ENCODE data around the gene HDAC4.

DNA sequence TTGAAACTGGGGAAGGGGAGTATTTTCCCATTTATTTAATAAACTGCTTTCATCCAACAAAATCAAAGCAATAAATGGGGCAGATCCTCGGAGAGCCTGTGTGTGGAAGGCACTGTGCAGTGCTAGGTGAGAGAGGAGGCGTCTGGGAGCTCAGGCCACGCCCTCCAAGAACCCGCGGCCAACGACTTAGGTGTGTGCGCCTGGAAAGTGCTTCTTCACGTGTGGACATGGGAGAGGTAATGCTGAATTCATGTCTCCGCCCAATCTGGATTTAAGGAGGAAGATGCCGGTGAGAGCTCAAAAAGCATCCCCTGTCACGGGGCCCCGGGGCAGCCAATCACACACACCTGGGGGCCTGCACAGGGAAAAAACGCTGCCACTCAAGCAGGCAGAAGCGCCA, 77.4 kb downstream of the HDAC4 start:
- TF ChIP-seq, protein P1, sequence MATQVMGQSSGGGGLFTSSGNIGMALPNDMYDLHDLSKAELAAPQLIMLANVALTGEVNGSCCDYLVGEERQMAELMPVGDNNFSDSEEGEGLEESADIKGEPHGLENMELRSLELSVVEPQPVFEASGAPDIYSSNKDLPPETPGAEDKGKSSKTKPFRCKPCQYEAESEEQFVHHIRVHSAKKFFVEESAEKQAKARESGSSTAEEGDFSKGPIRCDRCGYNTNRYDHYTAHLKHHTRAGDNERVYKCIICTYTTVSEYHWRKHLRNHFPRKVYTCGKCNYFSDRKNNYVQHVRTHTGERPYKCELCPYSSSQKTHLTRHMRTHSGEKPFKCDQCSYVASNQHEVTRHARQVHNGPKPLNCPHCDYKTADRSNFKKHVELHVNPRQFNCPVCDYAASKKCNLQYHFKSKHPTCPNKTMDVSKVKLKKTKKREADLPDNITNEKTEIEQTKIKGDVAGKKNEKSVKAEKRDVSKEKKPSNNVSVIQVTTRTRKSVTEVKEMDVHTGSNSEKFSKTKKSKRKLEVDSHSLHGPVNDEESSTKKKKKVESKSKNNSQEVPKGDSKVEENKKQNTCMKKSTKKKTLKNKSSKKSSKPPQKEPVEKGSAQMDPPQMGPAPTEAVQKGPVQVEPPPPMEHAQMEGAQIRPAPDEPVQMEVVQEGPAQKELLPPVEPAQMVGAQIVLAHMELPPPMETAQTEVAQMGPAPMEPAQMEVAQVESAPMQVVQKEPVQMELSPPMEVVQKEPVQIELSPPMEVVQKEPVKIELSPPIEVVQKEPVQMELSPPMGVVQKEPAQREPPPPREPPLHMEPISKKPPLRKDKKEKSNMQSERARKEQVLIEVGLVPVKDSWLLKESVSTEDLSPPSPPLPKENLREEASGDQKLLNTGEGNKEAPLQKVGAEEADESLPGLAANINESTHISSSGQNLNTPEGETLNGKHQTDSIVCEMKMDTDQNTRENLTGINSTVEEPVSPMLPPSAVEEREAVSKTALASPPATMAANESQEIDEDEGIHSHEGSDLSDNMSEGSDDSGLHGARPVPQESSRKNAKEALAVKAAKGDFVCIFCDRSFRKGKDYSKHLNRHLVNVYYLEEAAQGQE (IDR thresholded peaks at IDR 0.05; ENCODE audit: insufficient read depth in 1 of 2, low read depth in 2 of 2, low read length in 1 of 2) = no peak
- TF ChIP-seq, protein P2, sequence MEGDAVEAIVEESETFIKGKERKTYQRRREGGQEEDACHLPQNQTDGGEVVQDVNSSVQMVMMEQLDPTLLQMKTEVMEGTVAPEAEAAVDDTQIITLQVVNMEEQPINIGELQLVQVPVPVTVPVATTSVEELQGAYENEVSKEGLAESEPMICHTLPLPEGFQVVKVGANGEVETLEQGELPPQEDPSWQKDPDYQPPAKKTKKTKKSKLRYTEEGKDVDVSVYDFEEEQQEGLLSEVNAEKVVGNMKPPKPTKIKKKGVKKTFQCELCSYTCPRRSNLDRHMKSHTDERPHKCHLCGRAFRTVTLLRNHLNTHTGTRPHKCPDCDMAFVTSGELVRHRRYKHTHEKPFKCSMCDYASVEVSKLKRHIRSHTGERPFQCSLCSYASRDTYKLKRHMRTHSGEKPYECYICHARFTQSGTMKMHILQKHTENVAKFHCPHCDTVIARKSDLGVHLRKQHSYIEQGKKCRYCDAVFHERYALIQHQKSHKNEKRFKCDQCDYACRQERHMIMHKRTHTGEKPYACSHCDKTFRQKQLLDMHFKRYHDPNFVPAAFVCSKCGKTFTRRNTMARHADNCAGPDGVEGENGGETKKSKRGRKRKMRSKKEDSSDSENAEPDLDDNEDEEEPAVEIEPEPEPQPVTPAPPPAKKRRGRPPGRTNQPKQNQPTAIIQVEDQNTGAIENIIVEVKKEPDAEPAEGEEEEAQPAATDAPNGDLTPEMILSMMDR (IDR thresholded peaks at IDR 0.05) = no peak
- TF ChIP-seq POLR2AphosphoS5 (IDR thresholded peaks at IDR 0.05; ENCODE audit: low read depth, low read length) = no peak
- no peak for TF ChIP-seq SIN3A (IDR thresholded peaks at IDR 0.05; ENCODE audit: borderline replicate concordance, insufficient read depth, low read depth, low read length)
- TF ChIP-seq TCF7L2 (IDR thresholded peaks at IDR 0.05; ENCODE audit: low read depth, low read length) = no peak
